Measurements from ENCODE around the gene NTM.
"Not testable (repeated sequence)": the region's sequence is repeated elsewhere in the genome, so short reads cannot be mapped to it uniquely, and the experiment has no call there.

Gene NTM

DNA sequence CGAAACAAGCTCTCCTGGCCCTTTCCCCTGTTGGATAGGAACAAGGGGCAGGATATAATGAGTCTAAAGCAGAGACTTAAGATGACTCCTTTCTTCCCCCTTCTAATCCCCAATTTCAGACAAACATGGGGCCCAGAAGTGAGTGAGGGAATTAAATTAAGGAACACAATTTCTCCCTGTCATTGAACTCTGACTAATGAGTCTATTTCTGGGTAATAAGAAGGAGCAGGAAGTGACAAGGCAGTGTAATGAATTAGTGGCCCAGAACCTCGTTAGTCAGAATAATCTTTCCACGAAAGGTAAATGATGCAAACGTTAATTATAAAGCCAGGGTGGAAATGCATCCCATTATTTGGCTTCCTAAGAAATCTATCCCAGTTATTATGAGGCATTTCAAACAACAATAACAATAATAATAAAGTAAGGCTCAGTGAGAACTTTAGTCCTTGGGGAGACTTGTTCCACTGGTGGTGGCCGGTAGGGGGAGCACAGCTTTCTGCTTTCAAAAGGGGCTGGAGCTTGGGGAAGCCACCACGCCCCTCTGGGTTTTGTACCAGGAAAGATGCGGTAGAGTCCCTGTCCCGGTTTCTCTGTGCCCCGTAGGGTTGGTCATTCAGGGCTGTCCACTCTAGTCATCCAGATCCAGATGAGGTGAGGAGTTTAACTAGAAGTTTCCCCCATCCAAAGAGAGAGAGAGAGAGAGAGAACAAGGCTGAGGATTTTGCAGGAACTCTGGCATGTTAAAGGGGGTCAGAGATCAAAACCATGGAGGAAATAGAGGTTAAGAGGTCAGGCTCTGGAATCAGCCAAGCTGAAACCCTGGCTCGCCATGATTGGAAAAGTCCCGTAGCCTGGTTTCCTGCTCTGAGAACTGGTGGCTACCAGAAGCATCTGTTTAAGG, 298.3 kb downstream of the NTM start:
- Histone ChIP-seq H3K4me1 (ENCODE audit: control insufficient read depth, insufficient read depth, low read length) (peaks cover 4% of the 10 kb centered on the region), H3K9me3 (ENCODE audit: control insufficient read depth, insufficient read depth, low read length) (no peaks in the 10 kb centered on the region), H3K36me3 (ENCODE audit: control insufficient read depth, insufficient read depth, low read length) (no peaks in the 10 kb centered on the region), H3K9ac (ENCODE audit: low read depth, low read length) (no peak overlapping the region), H3K27me3 (ENCODE audit: control insufficient read depth, insufficient read depth, low read length) (no peaks in the 10 kb centered on the region), H3K4me3 (ENCODE audit: low read depth, low read length) (no peak overlapping the region)

DNA sequence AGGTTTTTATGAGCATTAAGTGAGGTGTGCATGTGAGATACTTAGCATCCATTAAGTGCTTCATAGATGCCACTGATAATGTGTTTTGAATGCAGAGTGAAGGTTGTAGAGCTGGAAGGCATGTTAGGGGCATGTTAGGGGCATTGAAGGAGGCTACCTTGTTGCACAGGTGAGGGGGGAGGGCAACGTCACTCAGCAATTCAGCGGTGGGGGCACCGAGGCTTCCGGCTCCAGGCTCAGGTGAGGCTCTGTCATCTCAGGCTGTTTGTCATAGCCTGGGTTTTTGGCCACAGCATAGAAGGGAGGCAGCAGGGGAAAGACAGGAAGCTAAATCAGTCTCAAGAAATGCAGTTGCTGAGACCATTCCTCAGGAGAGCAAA, 299.0 kb downstream of the NTM start:
- Histone ChIP-seq H3K9ac (ENCODE audit: low read depth, low read length) (no peak overlapping the region), H3K4me3 (ENCODE audit: low read depth, low read length) (no peak overlapping the region), H3K36me3 (ENCODE audit: control insufficient read depth, insufficient read depth, low read length) (no peaks in the 10 kb centered on the region), H3K9me3 (ENCODE audit: control insufficient read depth, insufficient read depth, low read length) (no peaks in the 10 kb centered on the region), H3K4me1 (ENCODE audit: control insufficient read depth, insufficient read depth, low read length) (peaks cover 7% of the 10 kb centered on the region), H3K27me3 (ENCODE audit: control insufficient read depth, insufficient read depth, low read length) (no peaks in the 10 kb centered on the region)

DNA sequence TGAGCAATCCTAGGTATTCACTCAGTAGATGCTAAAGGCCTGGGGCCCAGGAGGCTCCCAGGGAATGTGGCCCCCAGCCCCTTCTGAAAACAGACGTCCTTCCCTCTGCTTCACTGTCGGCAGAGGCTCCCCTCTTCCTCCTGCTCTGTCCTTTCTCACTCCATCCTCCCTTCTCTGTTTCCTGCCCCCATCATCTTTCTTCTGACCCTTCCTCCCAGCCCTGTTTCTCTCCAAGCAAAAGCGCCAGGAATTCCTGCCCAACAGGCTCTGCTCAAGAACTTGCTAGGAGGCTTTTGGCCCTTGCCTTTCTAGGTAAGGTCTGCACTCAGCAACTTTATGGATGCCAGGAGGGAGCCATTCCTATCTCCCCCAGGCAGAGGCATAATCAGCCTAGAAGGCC, 300.5 kb downstream of the NTM start:
- Histone ChIP-seq H3K4me1 (ENCODE audit: control insufficient read depth, insufficient read depth, low read length) (peaks cover 7% of the 10 kb centered on the region), H3K36me3 (ENCODE audit: control insufficient read depth, insufficient read depth, low read length) (no peaks in the 10 kb centered on the region)

DNA sequence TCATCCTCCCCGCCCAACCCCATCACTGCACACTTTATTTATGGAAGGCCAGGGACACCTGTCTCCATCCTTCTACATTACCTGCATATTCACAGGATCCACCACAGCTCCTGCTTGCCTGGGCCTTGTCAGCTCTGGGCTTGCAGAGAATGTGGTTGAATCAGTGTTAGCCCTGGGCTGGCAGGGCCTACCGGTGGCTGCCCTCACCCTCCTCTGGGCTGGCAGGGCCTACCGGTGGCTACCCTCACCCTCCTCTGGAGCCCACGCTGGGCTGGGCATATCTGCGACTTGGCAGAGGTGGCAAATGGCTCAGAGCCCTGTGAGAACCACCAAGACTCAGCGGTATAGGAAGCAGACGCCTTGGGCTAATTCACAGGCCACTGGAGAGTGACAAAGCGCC, 300.9 kb downstream of the NTM start:
- Histone ChIP-seq H3K36me3 (ENCODE audit: control insufficient read depth, insufficient read depth, low read length) (no peaks in the 10 kb centered on the region), H3K9me3 (ENCODE audit: control insufficient read depth, insufficient read depth, low read length) (no peaks in the 10 kb centered on the region), H3K4me3 (ENCODE audit: low read depth, low read length) (no peak overlapping the region), H3K4me1 (ENCODE audit: control insufficient read depth, insufficient read depth, low read length) (peaks cover 7% of the 10 kb centered on the region), H3K27me3 (ENCODE audit: control insufficient read depth, insufficient read depth, low read length) (no peaks in the 10 kb centered on the region), H3K9ac (ENCODE audit: low read depth, low read length) (no peak overlapping the region)

More for the DNA sequence above, 300.5 kb downstream of the NTM start:
- no peaks in the 10 kb centered on the region for H3K27me3 ChIP-seq (ENCODE audit: control insufficient read depth, insufficient read depth, low read length)
- no peak overlapping the region for H3K4me3 ChIP-seq (ENCODE audit: low read depth, low read length)
- H3K9ac ChIP-seq (ENCODE audit: low read depth, low read length), result no peak overlapping the region
- no peaks in the 10 kb centered on the region for H3K9me3 ChIP-seq (ENCODE audit: control insufficient read depth, insufficient read depth, low read length)

DNA sequence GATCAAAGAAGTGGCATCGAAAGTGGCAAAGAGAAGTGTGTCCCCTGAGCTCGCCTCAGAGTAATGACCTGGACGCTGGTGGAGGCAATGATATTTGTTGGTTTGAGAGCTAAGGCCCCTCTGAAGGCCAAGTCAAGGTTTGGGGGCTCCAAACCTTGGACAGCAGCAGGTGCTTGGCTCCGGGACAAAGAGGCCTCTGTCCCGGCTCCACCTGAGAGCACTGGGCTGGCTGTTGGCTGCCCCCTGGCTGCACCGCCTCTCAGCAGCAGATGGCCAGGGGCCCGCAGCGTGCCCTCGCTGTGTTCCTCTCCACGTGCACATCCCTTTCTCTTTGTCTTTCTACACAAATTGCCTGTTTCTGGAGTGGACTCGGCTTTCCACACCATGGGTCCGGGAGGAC, 301.3 kb downstream of the NTM start:
- Histone ChIP-seq H3K9me3 (ENCODE audit: control insufficient read depth, insufficient read depth, low read length) (no peaks in the 10 kb centered on the region), H3K9ac (ENCODE audit: low read depth, low read length) (no peak overlapping the region), H3K4me3 (ENCODE audit: low read depth, low read length) (no peak overlapping the region), H3K4me1 (ENCODE audit: control insufficient read depth, insufficient read depth, low read length) (peaks cover 7% of the 10 kb centered on the region), H3K36me3 (ENCODE audit: control insufficient read depth, insufficient read depth, low read length) (no peaks in the 10 kb centered on the region), H3K27me3 (ENCODE audit: control insufficient read depth, insufficient read depth, low read length) (no peaks in the 10 kb centered on the region)

DNA sequence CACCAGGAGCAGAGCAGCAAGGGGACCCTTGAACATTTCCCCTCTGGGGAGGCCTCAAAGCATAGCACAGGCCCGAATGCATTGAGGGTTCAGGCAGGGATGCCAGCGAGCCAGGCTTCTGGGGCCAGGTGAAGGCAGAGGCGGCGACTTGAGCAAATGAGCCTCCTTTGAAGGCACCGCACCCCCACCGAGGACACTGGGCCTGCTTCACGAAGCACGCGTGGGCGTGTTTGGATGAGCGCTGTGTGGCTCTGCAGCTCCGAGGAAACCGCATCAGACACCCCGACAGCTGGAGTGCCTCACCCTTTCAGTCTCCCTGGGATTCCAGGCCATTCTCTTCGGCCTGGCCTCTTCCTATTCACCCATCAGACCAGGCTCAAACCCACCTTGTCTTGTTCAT, 301.8 kb downstream of the NTM start:
- Histone ChIP-seq H3K4me3 (ENCODE audit: low read depth, low read length) (no peak overlapping the region), H3K27me3 (ENCODE audit: control insufficient read depth, insufficient read depth, low read length) (no peaks in the 10 kb centered on the region), H3K9ac (ENCODE audit: low read depth, low read length) (no peak overlapping the region), H3K36me3 (ENCODE audit: control insufficient read depth, insufficient read depth, low read length) (no peaks in the 10 kb centered on the region), H3K9me3 (ENCODE audit: control insufficient read depth, insufficient read depth, low read length) (no peaks in the 10 kb centered on the region), H3K4me1 (ENCODE audit: control insufficient read depth, insufficient read depth, low read length) (peaks cover 7% of the 10 kb centered on the region)

DNA sequence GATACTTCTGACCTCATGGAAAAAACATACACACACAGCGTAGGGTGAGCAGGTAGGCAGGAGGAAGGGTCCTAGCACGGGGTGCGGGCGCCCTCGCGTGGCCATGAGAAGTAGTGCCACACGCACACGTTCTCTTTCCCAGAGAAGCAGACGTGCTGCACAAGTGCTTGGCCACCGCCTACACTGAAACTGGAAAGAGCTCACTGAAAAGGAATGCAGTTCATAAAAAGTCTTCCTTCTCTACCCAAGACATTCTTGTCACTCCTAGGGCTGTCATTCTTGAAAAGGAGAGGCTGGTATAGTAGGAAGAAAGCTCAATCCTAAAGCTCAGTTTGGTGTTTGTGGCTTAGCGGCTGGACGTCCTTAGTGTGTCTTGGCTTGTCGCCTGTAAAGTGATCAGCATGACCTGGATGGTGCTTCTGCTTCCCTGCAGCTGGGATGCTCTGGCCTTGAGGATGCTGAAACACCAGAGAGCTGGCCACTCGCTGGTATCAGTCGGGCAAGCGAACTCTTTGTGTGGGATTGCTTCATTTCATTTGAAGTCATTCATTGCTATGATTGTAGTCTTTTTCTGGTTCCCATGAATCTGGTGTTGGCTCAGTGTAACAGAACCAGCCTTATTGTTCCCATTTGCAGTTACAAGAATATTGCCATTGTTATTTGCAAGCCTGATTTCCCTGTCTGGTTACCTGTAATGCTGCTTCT, 303.8 kb downstream of the NTM start:
- Histone ChIP-seq H3K4me1 (ENCODE audit: control insufficient read depth, insufficient read depth, low read length) (peaks cover 9% of the 10 kb centered on the region), H3K4me3 (ENCODE audit: low read depth, low read length) (no peak overlapping the region), H3K9ac (ENCODE audit: low read depth, low read length) (no peak overlapping the region), H3K27me3 (ENCODE audit: control insufficient read depth, insufficient read depth, low read length) (no peaks in the 10 kb centered on the region), H3K9me3 (ENCODE audit: control insufficient read depth, insufficient read depth, low read length) (no peaks in the 10 kb centered on the region), H3K36me3 (ENCODE audit: control insufficient read depth, insufficient read depth, low read length) (no peaks in the 10 kb centered on the region)

DNA sequence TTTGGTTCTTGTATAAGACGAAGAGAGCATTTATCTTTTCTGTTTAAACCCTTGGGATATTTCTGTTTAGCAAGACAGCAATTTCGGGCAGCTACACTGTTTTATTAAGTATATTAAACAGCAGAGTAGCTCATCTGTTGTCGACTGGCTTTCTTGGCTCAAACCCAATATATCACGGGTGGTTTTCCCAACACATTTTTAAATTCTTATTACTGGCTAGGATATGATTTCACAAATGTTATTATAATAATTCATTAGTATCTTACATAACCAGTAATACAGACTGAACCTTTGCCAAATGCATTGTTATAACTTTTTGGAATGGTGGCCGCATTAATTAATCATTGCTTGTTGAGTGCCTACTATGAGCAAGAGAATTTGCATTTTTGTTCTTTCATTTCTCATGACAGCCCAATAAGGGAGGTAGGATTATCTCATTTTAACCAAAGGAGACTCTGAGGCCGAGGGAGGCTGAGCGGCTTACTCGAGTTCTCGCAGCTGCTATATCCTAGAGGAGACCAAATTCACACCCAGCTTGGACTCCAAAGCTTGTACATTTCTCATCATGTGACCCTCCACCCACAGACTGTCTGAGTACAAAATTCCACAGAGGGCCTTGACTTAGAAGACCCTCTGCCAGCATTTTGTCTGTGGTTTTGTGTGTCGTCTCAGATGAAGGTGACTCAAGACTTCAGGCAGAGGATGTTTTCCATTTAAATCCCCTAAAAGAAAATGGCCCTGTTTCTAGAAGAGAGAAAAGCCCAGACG, 304.9 kb downstream of the NTM start:
- Histone ChIP-seq H3K27me3 (ENCODE audit: control insufficient read depth, insufficient read depth, low read length) (no peaks in the 10 kb centered on the region), H3K36me3 (ENCODE audit: control insufficient read depth, insufficient read depth, low read length) (no peaks in the 10 kb centered on the region), H3K4me1 (ENCODE audit: control insufficient read depth, insufficient read depth, low read length) (peaks cover 7% of the 10 kb centered on the region), H3K9ac (ENCODE audit: low read depth, low read length) (no peak overlapping the region), H3K4me3 (ENCODE audit: low read depth, low read length) (no peak overlapping the region), H3K9me3 (ENCODE audit: control insufficient read depth, insufficient read depth, low read length) (no peaks in the 10 kb centered on the region)

DNA sequence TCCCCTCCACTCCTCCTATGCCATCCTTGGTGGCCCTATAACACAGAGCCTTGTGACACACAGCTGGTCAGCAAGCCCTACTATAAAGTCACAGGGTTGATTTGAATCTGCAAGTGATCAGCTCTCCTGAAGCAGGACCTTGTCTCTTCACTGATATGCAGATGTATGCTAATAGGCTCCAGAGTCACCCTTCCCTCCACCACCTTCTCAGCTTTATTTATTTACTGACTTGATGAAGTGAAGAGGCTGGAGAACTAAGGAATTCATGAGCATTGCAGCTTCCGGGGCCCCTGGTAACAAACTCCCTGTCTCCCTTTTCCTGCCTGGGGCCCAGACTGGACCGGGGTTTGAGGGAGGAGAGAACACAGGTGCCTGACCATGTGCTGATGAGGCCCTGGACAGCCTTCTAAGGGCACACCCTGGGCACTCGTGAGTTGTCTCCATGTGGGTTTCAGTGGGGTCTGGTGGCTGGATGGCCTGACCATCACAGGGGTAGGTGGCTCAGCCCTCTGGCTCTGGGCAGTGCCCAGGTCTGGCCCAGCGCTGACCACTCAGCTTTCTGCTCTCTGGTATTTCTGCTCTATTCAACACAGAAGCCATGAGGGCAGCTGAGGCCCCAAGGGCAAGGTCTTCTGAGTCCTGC, 307.5 kb downstream of the NTM start:
- Histone ChIP-seq H3K27me3 (ENCODE audit: control insufficient read depth, insufficient read depth, low read length) (no peaks in the 10 kb centered on the region), H3K9me3 (ENCODE audit: control insufficient read depth, insufficient read depth, low read length) (no peaks in the 10 kb centered on the region), H3K36me3 (ENCODE audit: control insufficient read depth, insufficient read depth, low read length) (no peaks in the 10 kb centered on the region), H3K4me1 (ENCODE audit: control insufficient read depth, insufficient read depth, low read length) (peaks cover 7% of the 10 kb centered on the region), H3K4me3 (ENCODE audit: low read depth, low read length) (no peak overlapping the region), H3K9ac (ENCODE audit: low read depth, low read length) (no peak overlapping the region)

DNA sequence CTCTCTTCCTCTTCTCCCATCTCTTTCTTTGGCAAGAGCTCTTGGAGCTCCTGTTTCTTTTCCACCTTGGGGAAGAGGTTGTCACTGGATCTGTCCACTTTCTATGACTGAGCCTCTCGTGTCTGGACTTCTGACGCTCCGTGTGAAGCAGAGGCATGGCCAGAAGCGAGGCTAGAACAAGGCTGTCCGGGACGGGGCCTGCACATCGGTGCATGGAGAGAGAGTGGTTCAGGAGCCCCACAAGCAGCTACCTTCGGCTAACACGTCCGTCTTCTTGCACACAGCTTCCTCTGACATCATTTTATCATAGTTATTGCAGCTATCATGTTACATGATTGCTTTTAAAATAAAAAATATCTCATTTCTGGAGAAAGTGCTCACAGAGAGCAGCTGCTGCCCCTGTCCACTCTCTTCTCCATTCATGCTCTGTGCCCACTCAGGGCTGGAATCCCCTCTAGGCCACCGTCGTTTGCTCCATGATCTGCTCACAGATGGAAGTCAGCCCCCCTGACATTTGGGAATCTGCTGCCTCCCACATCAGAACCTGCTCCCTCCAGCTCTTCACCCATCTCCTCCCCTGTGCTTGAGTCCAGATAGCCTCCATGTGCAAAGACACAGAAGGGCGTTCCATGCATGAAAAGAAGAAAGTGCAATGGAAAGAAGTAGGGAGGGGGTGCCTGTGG, 308.4 kb downstream of the NTM start:
- H3K4me1 ChIP-seq (ENCODE audit: control insufficient read depth, insufficient read depth, low read length), result peaks cover 7% of the 10 kb centered on the region
- no peaks in the 10 kb centered on the region for H3K9me3 ChIP-seq (ENCODE audit: control insufficient read depth, insufficient read depth, low read length)
- no peaks in the 10 kb centered on the region for H3K27me3 ChIP-seq (ENCODE audit: control insufficient read depth, insufficient read depth, low read length)
- H3K9ac ChIP-seq (ENCODE audit: low read depth, low read length), result no peak overlapping the region
- no peak overlapping the region for H3K4me3 ChIP-seq (ENCODE audit: low read depth, low read length)
- H3K36me3 ChIP-seq (ENCODE audit: control insufficient read depth, insufficient read depth, low read length), result no peaks in the 10 kb centered on the region

DNA sequence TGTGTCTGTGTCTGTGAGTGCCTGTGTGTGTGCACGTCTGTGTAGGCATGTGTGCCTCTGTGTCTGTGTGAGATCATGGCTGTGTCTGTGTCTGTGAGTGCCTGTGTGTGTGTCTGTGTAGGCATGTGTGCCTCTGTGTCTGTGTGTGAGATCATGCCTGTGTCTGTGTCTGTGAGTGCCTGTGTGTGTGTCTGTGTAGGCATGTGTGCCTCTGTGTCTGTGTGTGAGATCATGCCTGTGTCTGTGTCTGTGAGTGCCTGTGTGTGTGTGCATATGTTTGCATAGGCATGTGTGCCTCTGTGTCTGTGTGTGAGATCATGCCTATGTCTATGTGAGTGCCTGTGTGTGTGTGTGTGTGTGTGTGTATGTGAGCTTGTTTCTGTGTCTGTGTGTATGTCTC, 310.0 kb downstream of the NTM start:
- not testable (repeated sequence) for H3K4me3 ChIP-seq (ENCODE audit: low read depth, low read length); H3K27me3 ChIP-seq (ENCODE audit: control insufficient read depth, insufficient read depth, low read length); H3K36me3 ChIP-seq (ENCODE audit: control insufficient read depth, insufficient read depth, low read length); H3K9ac ChIP-seq (ENCODE audit: low read depth, low read length); H3K4me1 ChIP-seq (ENCODE audit: control insufficient read depth, insufficient read depth, low read length); H3K9me3 ChIP-seq (ENCODE audit: control insufficient read depth, insufficient read depth, low read length)
